ENCODE measurements around the gene KANK4.
"Not testable (repeated sequence)": the region's sequence is repeated elsewhere in the genome, so short reads cannot be mapped to it uniquely, and the experiment has no call there.

KANK4 gene

GRCh38 chr1:62263006-62263813, 56.0 kb downstream of the KANK4 start:
- no peak for DNase-seq (ENCODE audit: low read depth in 2 of 2)
- H3K4me3 ChIP-seq (replicated peaks in 1 of 2; ENCODE audit: low read depth in 2 of 2, low read length in 2 of 2): no peak overlapping the region
- TF ChIP-seq CTCF (IDR thresholded peaks at IDR 0.05; ENCODE audit: low read depth, low read length): no peak

GRCh38 chr1:62260688-62261087, 58.5 kb downstream of the KANK4 start:
- DNase-seq (ENCODE audit: low read depth in 2 of 2): no peak
- no peak overlapping the region for H3K4me3 ChIP-seq (replicated peaks in 1 of 2; ENCODE audit: low read depth in 2 of 2, low read length in 2 of 2)
- TF ChIP-seq CTCF (IDR thresholded peaks at IDR 0.05; ENCODE audit: low read depth, low read length): no peak

- no peak overlapping the region for H3K4me3 ChIP-seq (replicated peaks in 1 of 2; ENCODE audit: low read depth in 2 of 2, low read length in 2 of 2)
- no peak for TF ChIP-seq CTCF (IDR thresholded peaks at IDR 0.05; ENCODE audit: low read depth, low read length)
- DNase-seq (ENCODE audit: low read depth in 2 of 2): no peak
Measured at GRCh38 chr1:62259551-62259950, 59.7 kb downstream of the KANK4 start.

- TF ChIP-seq CTCF (IDR thresholded peaks at IDR 0.05; ENCODE audit: low read depth, low read length): no peak
- no peak overlapping the region for H3K4me3 ChIP-seq (replicated peaks in 1 of 2; ENCODE audit: low read depth in 2 of 2, low read length in 2 of 2)
- no peak for DNase-seq (ENCODE audit: low read depth in 2 of 2)
Measured at GRCh38 chr1:62250126-62250726, 69.0 kb downstream of the KANK4 start.

GRCh38 chr1:62247391-62248168, 71.7 kb downstream of the KANK4 start:
- DNase-seq (ENCODE audit: low read depth in 2 of 2): no peak
- TF ChIP-seq CTCF (IDR thresholded peaks at IDR 0.05; ENCODE audit: low read depth, low read length): no peak

GRCh38 chr1:62245201-62245600, 74.0 kb downstream of the KANK4 start:
- H3K4me3 ChIP-seq (replicated peaks in 1 of 2; ENCODE audit: low read depth in 2 of 2, low read length in 2 of 2): no peak overlapping the region
- TF ChIP-seq CTCF (IDR thresholded peaks at IDR 0.05; ENCODE audit: low read depth, low read length): no peak
- no peak for DNase-seq (ENCODE audit: low read depth in 2 of 2)

More at GRCh38 chr1:62247391-62248168, 71.7 kb downstream of the KANK4 start:
- no peak overlapping the region for H3K4me3 ChIP-seq (replicated peaks in 1 of 2; ENCODE audit: low read depth in 2 of 2, low read length in 2 of 2)

GRCh38 chr1:62244380-62244779, 74.9 kb downstream of the KANK4 start:
- not testable (repeated sequence) for H3K4me3 ChIP-seq (replicated peaks in 1 of 2; ENCODE audit: low read depth in 2 of 2, low read length in 2 of 2); DNase-seq (ENCODE audit: low read depth in 2 of 2)

Measured in cardiac fibroblast (primary cell).